Panc1 (cell line): ENCODE data around the gene TMEM209. TPM values are rescaled to one million over a fixed set of nuclear protein-coding genes. Genes with fewer than 3 reads are reported as not detected.

ENCODE experiments used
- ATAC-seq: fragments of 200-7000 bp; cut with Tn5 transposase; 2 replicates; pipeline ENCODE4 v1.9.1; 2020; ENCODE audit warnings: mild to moderate bottlenecking, moderate library complexity
- BruUV-seq: library from RNA; stranded (reverse); fragments of 400-500 nt; replicated peaks from 2 replicates; lab custom pipeline; 2021; lab: Mats Ljungman, UMichigan
- CTCF ChIA-PET: fragments of 300-600 bp; sonication (Branson Sonifier 250); formaldehyde crosslinking; loops from one replicate; lab custom pipeline; 2022; ENCODE audit warnings: antibody characterized with exemption; lab: Charles Lee
- POLR2A ChIA-PET: fragments of 300-600 bp; sonication (Branson Sonifier 250); formaldehyde crosslinking; loops from one replicate; lab custom pipeline; 2022; ENCODE audit warnings: antibody characterized with exemption; lab: Charles Lee
- DNase-seq: peaks from one replicate; pipeline ENCODE4 v3.0.0-alpha.2; 2010; ENCODE audit warnings: low read depth, low spot score
- H3K27ac ChIP-seq: 2 replicates; pipeline ENCODE4 v1.5.1; 2011; ENCODE audit warnings: mild to moderate bottlenecking, low read length, inconsistent platforms
- H3K27me3 ChIP-seq: fragments of 200-500 bp; sonication (Bioruptor generic); 2 replicates; pipeline ENCODE4 v1.6.0; 2014; ENCODE audit warnings: low read length, inconsistent platforms; ENCODE audit not compliant: control insufficient read depth, insufficient read depth
- H3K36me3 ChIP-seq: fragments of 200-500 bp; sonication (Bioruptor generic); 2 replicates; pipeline ENCODE4 v1.5.1; 2014; ENCODE audit warnings: inconsistent platforms, mild to moderate bottlenecking, low read length, moderate library complexity; ENCODE audit not compliant: control insufficient read depth, insufficient read depth
- H3K4me1 ChIP-seq: 2 replicates; pipeline ENCODE4 v1.5.1; 2011; ENCODE audit warnings: inconsistent platforms, mild to moderate bottlenecking, low read length, moderate library complexity; ENCODE audit not compliant: control insufficient read depth, insufficient read depth
- H3K4me3 ChIP-seq, 2 experiments: 2 replicates each; pipeline ENCODE4 v1.5.1; 2011 to 2012; ENCODE audit warnings: low read depth in 2 of 2, low read length in 2 of 2, mild to moderate bottlenecking in 2 of 2, inconsistent platforms in 1 of 2, moderate library complexity in 1 of 2
- H3K9me3 ChIP-seq: fragments of 200-500 bp; sonication (Bioruptor generic); 2 replicates; pipeline ENCODE4 v1.5.1; 2014; ENCODE audit warnings: low read depth, mild to moderate bottlenecking, inconsistent platforms, low read length, moderate library complexity; ENCODE audit not compliant: control insufficient read depth, insufficient read depth
- POLR2AphosphoS5 ChIP-seq: IDR thresholded peaks from 2 replicates; pipeline ENCODE4 v1.6.1; 2012; ENCODE audit warnings: mild to moderate bottlenecking, low read depth, low read length, moderate library complexity
- SIN3A ChIP-seq: IDR thresholded peaks from 2 replicates; pipeline ENCODE4 v1.6.1; 2012; ENCODE audit warnings: low read depth, mild to moderate bottlenecking, low read length, moderate library complexity, borderline replicate concordance; ENCODE audit not compliant: insufficient read depth
- TCF7L2 ChIP-seq: IDR thresholded peaks from 2 replicates; pipeline ENCODE4 v1.6.1; 2011; ENCODE audit warnings: mild to moderate bottlenecking, low read depth, low read length, inconsistent platforms
- in situ Hi-C: cut with HindIII; loops from 2 replicates; pipeline ENCODE4 v1.10.0; 2016; ENCODE audit warnings: low sequenced_read_pairs, low pct_unique_long_range_greater_than_20kb
- intact Hi-C: fragments of 100-400 bp; cut with micrococcal nuclease; formaldehyde crosslinking; loops from one replicate; pipeline ENCODE4 v1.10.0; 2022; ENCODE audit not compliant: unreplicated experiment
- total RNA-seq: library from RNA; stranded (reverse); gene quantifications from one replicate; pipeline ENCODE4 v1.2.1, GENCODE V29; 2021; ENCODE audit not compliant: unreplicated experiment
- TF ChIP-seq, protein P1 (sequence below): fragments of 450-650 bp; IDR thresholded peaks from 2 replicates; pipeline ENCODE4 v1.5.1; 2017; ENCODE audit warnings: mild to moderate bottlenecking
- TF ChIP-seq, protein P2 (sequence below), 2 experiments: IDR thresholded peaks; 2 replicates each; pipeline ENCODE4 v1.6.1; 2011 to 2012; ENCODE audit warnings: low read depth in 2 of 2, control low read depth in 1 of 2, low read length in 1 of 2, mild to moderate bottlenecking in 1 of 2, moderate library complexity in 1 of 2; ENCODE audit not compliant: insufficient read depth in 1 of 2

The TMEM209 gene
- total RNA-seq, 1 experiment from 2014 or later: 32.3 TPM

DNA sequence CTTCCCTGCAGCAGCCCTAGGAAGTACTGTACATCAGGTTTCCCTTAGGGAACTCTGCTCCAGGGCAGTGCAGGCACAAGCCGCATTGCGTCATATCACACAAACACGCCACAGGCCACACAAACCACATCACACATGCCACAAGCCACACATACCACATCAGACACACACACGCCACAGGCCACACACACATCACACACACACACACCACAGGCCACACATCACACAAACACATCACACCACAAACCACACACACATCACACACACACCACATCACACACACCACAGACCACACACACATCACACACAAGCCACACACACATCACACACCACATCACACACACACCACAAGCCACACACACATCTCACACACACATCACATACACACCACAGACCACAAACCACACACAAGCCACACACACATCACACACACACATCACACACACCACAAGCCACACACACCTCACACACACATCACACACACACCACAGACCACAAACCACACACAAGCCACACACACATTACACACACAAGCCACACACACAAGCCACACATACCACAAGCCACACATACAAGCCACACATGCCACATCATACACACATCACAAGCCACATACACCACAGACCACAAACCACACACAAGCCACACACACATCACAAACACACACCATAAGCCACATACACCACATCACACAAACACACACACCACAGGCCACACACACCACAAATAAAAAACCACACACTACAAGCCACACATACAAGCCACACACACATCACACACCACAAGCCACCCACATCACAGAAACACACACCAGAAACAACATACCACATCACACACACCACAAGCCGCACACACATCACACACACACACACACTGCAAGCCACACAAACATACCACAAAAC lies 53.4 kb downstream of the TMEM209 start:
- ChIA-PET CTCF (no interaction called here), POLR2A (no interaction called here)
- TF ChIP-seq, protein P1, sequence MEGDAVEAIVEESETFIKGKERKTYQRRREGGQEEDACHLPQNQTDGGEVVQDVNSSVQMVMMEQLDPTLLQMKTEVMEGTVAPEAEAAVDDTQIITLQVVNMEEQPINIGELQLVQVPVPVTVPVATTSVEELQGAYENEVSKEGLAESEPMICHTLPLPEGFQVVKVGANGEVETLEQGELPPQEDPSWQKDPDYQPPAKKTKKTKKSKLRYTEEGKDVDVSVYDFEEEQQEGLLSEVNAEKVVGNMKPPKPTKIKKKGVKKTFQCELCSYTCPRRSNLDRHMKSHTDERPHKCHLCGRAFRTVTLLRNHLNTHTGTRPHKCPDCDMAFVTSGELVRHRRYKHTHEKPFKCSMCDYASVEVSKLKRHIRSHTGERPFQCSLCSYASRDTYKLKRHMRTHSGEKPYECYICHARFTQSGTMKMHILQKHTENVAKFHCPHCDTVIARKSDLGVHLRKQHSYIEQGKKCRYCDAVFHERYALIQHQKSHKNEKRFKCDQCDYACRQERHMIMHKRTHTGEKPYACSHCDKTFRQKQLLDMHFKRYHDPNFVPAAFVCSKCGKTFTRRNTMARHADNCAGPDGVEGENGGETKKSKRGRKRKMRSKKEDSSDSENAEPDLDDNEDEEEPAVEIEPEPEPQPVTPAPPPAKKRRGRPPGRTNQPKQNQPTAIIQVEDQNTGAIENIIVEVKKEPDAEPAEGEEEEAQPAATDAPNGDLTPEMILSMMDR: no peak
- TF ChIP-seq, protein P2, sequence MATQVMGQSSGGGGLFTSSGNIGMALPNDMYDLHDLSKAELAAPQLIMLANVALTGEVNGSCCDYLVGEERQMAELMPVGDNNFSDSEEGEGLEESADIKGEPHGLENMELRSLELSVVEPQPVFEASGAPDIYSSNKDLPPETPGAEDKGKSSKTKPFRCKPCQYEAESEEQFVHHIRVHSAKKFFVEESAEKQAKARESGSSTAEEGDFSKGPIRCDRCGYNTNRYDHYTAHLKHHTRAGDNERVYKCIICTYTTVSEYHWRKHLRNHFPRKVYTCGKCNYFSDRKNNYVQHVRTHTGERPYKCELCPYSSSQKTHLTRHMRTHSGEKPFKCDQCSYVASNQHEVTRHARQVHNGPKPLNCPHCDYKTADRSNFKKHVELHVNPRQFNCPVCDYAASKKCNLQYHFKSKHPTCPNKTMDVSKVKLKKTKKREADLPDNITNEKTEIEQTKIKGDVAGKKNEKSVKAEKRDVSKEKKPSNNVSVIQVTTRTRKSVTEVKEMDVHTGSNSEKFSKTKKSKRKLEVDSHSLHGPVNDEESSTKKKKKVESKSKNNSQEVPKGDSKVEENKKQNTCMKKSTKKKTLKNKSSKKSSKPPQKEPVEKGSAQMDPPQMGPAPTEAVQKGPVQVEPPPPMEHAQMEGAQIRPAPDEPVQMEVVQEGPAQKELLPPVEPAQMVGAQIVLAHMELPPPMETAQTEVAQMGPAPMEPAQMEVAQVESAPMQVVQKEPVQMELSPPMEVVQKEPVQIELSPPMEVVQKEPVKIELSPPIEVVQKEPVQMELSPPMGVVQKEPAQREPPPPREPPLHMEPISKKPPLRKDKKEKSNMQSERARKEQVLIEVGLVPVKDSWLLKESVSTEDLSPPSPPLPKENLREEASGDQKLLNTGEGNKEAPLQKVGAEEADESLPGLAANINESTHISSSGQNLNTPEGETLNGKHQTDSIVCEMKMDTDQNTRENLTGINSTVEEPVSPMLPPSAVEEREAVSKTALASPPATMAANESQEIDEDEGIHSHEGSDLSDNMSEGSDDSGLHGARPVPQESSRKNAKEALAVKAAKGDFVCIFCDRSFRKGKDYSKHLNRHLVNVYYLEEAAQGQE (IDR thresholded peaks at IDR 0.05; ENCODE audit: insufficient read depth in 1 of 2, low read depth in 2 of 2, low read length in 1 of 2): no peak
- TF ChIP-seq TCF7L2 (no peak), SIN3A (no peak), POLR2AphosphoS5 (no peak)
- no peak for DNase-seq
- Histone ChIP-seq H3K27ac (no peak overlapping the region), H3K9me3 (no peaks in the 10 kb centered on the region), H3K4me3 (no peak overlapping the region), H3K36me3 (no peaks in the 10 kb centered on the region), H3K27me3 (no peaks in the 10 kb centered on the region), H3K4me1 (no peaks in the 10 kb centered on the region)
- ATAC-seq: no peak
- in situ Hi-C loops (no loop called here), intact Hi-C loops (no loop called here)
- BruUV-seq: no TSS peak

DNA sequence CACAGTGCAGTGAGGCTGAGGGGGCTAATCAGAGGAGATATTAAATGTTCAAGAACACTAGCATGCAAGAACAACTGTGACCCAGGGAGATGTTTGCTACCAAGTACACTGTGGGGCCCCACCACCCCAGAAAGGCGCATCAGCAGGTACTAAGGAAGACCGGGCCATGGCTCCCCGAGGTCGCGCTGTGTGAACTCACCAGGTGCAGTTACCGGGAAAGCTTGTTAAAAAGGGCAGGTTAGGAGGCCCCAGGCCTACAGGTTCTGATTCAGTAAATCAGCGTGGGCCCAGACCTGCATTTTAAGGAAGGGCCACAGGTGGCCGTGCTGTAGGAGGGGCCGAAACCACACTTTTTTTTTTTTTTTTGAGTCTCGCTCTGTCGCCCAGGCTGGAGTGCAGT lies 54.6 kb downstream of the TMEM209 start:
- H3K27me3 ChIP-seq: no peaks in the 10 kb centered on the region
- no peaks in the 10 kb centered on the region for H3K36me3 ChIP-seq
- H3K4me1 ChIP-seq: no peaks in the 10 kb centered on the region
- DNase-seq: no peak
- H3K9me3 ChIP-seq: no peaks in the 10 kb centered on the region
- ChIA-PET POLR2A (no interaction called here), CTCF (interaction anchor here (0.7 kb wide), 1 partner anchor 573 kb away, joined by 4 read pairs; no protein-coding TSS in a partner anchor)
- no TSS peak for BruUV-seq
- in situ Hi-C loops (no loop called here), intact Hi-C loops (no loop called here)
- H3K4me3 ChIP-seq: no peak overlapping the region
- ATAC-seq: no peak
- H3K27ac ChIP-seq: no peak overlapping the region
- no peak for TF ChIP-seq SIN3A
- TF ChIP-seq, protein P2 (IDR thresholded peaks at IDR 0.05; ENCODE audit: insufficient read depth in 1 of 2, low read depth in 2 of 2, low read length in 1 of 2): no peak
- TF ChIP-seq, protein P1: no peak
- TF ChIP-seq POLR2AphosphoS5: no peak
- TF ChIP-seq TCF7L2: no peak
